ENCODE results near the gene UVRAG.

DNA sequence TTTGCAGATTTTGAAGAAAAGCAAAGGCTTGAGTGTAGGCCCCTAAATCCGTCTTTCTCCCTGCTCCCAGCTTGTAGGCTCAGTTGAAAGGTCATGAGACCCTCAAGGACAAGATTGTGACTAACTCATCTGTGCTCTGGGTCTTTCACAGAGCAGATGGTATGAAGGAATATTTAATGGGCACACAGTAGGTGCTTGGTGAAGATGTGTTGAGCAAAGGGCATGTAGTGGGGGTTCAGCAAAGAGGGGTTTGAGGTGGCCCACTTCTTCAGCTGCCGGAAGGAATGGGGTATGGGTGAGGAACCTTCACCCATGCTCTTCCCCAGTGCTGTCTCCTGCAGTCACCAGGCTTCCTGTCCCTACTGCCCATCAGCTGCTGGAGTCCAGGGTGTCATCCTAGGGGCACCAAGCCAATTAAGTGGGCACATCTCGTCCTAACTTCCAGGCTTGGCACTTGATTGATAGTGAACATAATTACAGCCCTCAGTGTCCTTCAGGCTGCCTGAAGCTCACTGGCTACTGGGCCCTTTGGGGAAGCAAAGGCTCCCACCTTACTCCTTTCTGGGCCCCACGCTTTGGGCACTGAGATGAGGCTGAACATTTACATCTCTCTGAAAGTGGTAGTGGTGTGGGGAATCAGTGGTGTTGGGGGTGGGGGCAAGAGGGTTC, 31.5 kb upstream of the UVRAG start:
- TF ChIP-seq, protein P1, sequence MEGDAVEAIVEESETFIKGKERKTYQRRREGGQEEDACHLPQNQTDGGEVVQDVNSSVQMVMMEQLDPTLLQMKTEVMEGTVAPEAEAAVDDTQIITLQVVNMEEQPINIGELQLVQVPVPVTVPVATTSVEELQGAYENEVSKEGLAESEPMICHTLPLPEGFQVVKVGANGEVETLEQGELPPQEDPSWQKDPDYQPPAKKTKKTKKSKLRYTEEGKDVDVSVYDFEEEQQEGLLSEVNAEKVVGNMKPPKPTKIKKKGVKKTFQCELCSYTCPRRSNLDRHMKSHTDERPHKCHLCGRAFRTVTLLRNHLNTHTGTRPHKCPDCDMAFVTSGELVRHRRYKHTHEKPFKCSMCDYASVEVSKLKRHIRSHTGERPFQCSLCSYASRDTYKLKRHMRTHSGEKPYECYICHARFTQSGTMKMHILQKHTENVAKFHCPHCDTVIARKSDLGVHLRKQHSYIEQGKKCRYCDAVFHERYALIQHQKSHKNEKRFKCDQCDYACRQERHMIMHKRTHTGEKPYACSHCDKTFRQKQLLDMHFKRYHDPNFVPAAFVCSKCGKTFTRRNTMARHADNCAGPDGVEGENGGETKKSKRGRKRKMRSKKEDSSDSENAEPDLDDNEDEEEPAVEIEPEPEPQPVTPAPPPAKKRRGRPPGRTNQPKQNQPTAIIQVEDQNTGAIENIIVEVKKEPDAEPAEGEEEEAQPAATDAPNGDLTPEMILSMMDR (IDR thresholded peaks at IDR 0.05; ENCODE audit: insufficient read depth, low read length, poor library complexity, severe bottlenecking): no peak
- no peak for TF ChIP-seq EZH2phosphoT487 (conservative IDR thresholded peaks at IDR 0.05; ENCODE audit: low read length)
